ENCODE data around the gene BCDIN3D. TPM values are rescaled to one million over a fixed set of nuclear protein-coding genes. Genes with fewer than 3 reads are reported as not detected.

Gene BCDIN3D, protein sequence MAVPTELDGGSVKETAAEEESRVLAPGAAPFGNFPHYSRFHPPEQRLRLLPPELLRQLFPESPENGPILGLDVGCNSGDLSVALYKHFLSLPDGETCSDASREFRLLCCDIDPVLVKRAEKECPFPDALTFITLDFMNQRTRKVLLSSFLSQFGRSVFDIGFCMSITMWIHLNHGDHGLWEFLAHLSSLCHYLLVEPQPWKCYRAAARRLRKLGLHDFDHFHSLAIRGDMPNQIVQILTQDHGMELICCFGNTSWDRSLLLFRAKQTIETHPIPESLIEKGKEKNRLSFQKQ
- total RNA-seq (ENCODE audit: low replicate concordance) = 3.8 and 5.3 TPM in 2 replicates

DNA sequence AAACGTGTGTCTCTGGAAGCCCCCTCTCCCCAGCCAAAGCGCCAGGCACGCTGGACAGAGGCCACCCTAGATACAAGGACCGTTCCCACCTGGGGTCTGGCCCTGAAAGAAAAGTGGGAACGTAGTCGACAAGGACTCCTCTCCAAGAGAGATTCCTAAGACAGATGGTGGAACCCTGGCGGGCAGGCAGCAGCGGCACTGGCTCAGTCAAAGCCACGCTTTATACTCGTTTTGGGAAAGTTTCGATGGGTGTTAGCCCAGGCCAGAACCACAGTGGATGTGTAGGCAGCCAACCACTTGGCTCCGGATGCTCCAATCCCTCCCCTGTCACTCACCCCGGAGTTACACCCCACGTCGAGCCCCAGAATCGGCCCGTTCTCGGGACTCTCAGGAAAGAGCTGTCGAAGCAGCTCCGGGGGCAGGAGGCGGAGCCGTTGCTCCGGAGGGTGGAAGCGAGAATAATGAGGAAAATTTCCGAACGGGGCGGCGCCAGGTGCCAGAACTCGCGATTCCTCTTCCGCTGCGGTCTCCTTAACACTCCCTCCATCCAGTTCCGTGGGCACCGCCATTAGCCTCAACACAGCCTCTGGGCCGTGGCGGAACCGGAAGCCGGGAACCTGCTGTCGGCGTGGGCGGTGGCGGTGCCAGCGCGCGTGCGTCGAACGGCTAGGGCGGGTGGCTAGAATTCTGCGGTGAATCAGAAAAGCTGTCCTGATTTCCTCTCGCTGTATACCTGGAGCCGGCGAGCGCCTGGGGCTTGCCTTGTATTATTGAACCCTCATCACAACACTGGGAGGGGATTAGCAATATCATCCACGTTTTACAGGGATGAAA, at the start of gene BCDIN3D:
BCDIN3D (minus strand) TSS at position 588 of the 834 bp plus-strand sequence; CDS start at position 569, 19 bp downstream.
- peaks cover 4% of the 10 kb centered on the region for H4K20me1 ChIP-seq (ENCODE audit: low read depth)
- peak; percentile 84 for DNase-seq (ENCODE audit: low spot score)
- no peaks in the 10 kb centered on the region for H3K27me3 ChIP-seq
- peaks cover 12% of the 10 kb centered on the region for H3K79me2 ChIP-seq (ENCODE audit: low read depth)
- H3F3A ChIP-seq (ENCODE audit: low read depth) = peaks cover 28% of the 10 kb centered on the region
- peaks cover 21% of the 10 kb centered on the region for H3K4me1 Mint-ChIP-seq
- H3K4me2 ChIP-seq = peak within 1 kb of the TSS; percentile 93
- H3K36me3 Mint-ChIP-seq = peaks cover 2% of the 10 kb centered on the region
- H3K27ac Mint-ChIP-seq = peak within 1 kb of the TSS; percentile 90
- H3K4me1 ChIP-seq = peaks cover 10% of the 10 kb centered on the region
- peak within 1 kb of the TSS; percentile 75 for H2AFZ ChIP-seq (replicated peaks)
- peak within 1 kb of the TSS; percentile 97 for H3K4me3 Mint-ChIP-seq
- H3K36me3 ChIP-seq = no peaks in the 10 kb centered on the region
- H3K27me3 Mint-ChIP-seq (ENCODE audit: insufficient read depth, low read depth) = peaks cover 5% of the 10 kb centered on the region
- no peaks in the 10 kb centered on the region for H3K9me3 Mint-ChIP-seq
- TF ChIP-seq EZH2phosphoT487 (IDR thresholded peaks at IDR 0.05) = peak; percentile 30
- TF ChIP-seq EZH2 (IDR thresholded peaks at IDR 0.05) = peak; percentile 53
- TF ChIP-seq, protein P1, sequence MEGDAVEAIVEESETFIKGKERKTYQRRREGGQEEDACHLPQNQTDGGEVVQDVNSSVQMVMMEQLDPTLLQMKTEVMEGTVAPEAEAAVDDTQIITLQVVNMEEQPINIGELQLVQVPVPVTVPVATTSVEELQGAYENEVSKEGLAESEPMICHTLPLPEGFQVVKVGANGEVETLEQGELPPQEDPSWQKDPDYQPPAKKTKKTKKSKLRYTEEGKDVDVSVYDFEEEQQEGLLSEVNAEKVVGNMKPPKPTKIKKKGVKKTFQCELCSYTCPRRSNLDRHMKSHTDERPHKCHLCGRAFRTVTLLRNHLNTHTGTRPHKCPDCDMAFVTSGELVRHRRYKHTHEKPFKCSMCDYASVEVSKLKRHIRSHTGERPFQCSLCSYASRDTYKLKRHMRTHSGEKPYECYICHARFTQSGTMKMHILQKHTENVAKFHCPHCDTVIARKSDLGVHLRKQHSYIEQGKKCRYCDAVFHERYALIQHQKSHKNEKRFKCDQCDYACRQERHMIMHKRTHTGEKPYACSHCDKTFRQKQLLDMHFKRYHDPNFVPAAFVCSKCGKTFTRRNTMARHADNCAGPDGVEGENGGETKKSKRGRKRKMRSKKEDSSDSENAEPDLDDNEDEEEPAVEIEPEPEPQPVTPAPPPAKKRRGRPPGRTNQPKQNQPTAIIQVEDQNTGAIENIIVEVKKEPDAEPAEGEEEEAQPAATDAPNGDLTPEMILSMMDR (IDR thresholded peaks at IDR 0.05) = no peak
- no peaks in the 10 kb centered on the region for H3K9me3 ChIP-seq (ENCODE audit: low read depth)
- peak within 1 kb of the TSS; percentile 33 for H3K9ac ChIP-seq
- H3K27ac ChIP-seq = peak within 1 kb of the TSS; percentile 6
- peak within 1 kb of the TSS; percentile 64 for H3K4me3 ChIP-seq

DNA sequence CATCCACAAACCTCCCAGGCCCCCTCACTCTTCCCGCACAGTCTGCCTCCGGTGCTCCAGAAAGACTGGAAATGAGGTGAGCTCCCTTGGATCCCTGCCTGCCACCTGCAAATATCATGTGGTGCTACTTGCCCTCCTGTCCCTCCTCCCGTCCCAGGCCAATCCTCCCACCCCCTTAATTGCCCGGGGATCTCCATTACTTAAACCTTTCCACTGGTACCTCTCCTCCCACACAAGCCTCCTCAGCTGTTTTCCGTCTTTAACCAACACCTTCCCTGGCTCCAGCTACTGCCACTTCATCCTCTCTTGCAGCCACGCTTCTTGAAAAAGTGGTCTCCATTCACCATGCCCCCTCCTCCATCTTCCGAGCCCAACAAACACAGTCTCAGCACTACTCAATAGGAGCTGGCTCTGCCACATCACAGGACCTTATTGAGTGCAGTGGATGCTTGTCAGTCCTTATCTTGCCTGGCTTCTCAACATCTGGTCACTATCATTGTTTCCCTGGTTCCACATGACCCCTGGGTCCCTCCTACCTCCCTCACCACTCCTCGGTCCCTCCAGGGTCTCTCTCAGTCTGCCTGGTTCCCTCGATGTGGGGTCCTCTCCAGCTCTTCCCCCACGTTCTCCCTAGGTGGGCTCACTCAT, 49.3 kb upstream of the BCDIN3D start:
- H3K27ac Mint-ChIP-seq = no peak overlapping the region
- H3K9me3 ChIP-seq (ENCODE audit: low read depth) = no peaks in the 10 kb centered on the region
- H3K4me3 ChIP-seq = no peak overlapping the region
- H2AFZ ChIP-seq (replicated peaks) = no peak overlapping the region
- H3K9me3 Mint-ChIP-seq = no peaks in the 10 kb centered on the region
- no peaks in the 10 kb centered on the region for H3K36me3 Mint-ChIP-seq
- no peak for DNase-seq (ENCODE audit: low spot score)
- peaks cover 14% of the 10 kb centered on the region for H3K4me1 Mint-ChIP-seq
- TF ChIP-seq EZH2 (IDR thresholded peaks at IDR 0.05) = no peak
- TF ChIP-seq EZH2phosphoT487 (IDR thresholded peaks at IDR 0.05) = no peak
- TF ChIP-seq, protein P1 (IDR thresholded peaks at IDR 0.05) = no peak
- H3K27ac ChIP-seq = no peak overlapping the region
- H3K4me3 Mint-ChIP-seq = no peak overlapping the region
- H3K27me3 ChIP-seq = no peaks in the 10 kb centered on the region
- peaks cover 10% of the 10 kb centered on the region for H3K27me3 Mint-ChIP-seq (ENCODE audit: insufficient read depth, low read depth)
- H4K20me1 ChIP-seq (ENCODE audit: low read depth) = no peaks in the 10 kb centered on the region
- H3K9ac ChIP-seq = no peak overlapping the region
- no peaks in the 10 kb centered on the region for H3K36me3 ChIP-seq
- H3K4me1 ChIP-seq = peaks cover 16% of the 10 kb centered on the region
- H3K4me2 ChIP-seq = no peak overlapping the region
- no peaks in the 10 kb centered on the region for H3F3A ChIP-seq (ENCODE audit: low read depth)
- H3K79me2 ChIP-seq (ENCODE audit: low read depth) = no peaks in the 10 kb centered on the region

DNA sequence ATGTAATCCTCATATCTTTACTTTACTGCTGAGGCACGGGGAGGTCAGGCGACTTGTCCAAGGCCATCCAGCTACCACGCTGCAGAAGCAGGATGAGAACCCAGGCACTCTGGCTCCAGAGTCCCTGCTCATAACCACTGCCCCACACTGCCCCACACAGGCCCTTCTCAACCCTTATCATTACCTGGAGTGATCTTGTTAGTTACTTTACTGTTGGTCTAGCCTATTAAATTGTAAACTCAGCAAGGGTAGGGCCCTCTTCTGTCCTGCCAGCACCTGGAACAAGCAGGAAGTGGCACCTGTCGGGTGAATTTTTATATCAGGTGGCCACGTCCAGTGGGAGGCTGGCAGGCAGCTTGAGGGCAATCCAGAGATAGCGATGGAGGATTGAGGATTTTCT, 48.6 kb upstream of the BCDIN3D start:
- H3K4me1 ChIP-seq = peaks cover 16% of the 10 kb centered on the region
- Mint-ChIP-seq H3K4me3 (no peak overlapping the region), H3K4me1 (peaks cover 19% of the 10 kb centered on the region), H3K9me3 (no peaks in the 10 kb centered on the region), H3K36me3 (no peaks in the 10 kb centered on the region), H3K27me3 (ENCODE audit: insufficient read depth, low read depth) (peaks cover 11% of the 10 kb centered on the region), H3K27ac (no peak overlapping the region)
- H2AFZ ChIP-seq (replicated peaks) = no peak overlapping the region
- no peaks in the 10 kb centered on the region for H3K79me2 ChIP-seq (ENCODE audit: low read depth)
- H3K4me2 ChIP-seq = no peak overlapping the region
- H3K9me3 ChIP-seq (ENCODE audit: low read depth) = no peaks in the 10 kb centered on the region
- H3K9ac ChIP-seq = no peak overlapping the region
- H3K27me3 ChIP-seq = no peaks in the 10 kb centered on the region
- no peak overlapping the region for H3K4me3 ChIP-seq
- H3K27ac ChIP-seq = no peak overlapping the region
- no peaks in the 10 kb centered on the region for H4K20me1 ChIP-seq (ENCODE audit: low read depth)
- H3F3A ChIP-seq (ENCODE audit: low read depth) = no peaks in the 10 kb centered on the region
- DNase-seq (ENCODE audit: low spot score) = no peak
- TF ChIP-seq EZH2phosphoT487 (IDR thresholded peaks at IDR 0.05) (no peak), EZH2 (IDR thresholded peaks at IDR 0.05) (no peak)
- TF ChIP-seq, protein P1 (IDR thresholded peaks at IDR 0.05) = no peak
- no peaks in the 10 kb centered on the region for H3K36me3 ChIP-seq
